ENCODE results near the gene CYBC1. TPM values are rescaled to one million over a fixed set of nuclear protein-coding genes. Genes with fewer than 3 reads are reported as not detected.
"Not testable (repeated sequence)": the region's sequence is repeated elsewhere in the genome, so short reads cannot be mapped to it uniquely, and the experiment has no call there.

Gene CYBC1
- polyA plus RNA-seq, 1 donor from 2014 or later, result 266 TPM

GRCh38 chr17:82461827-82462524 is 11.4 kb upstream of the CYBC1 start:
- peak overlapping the region in 1 of 4 donors; percentile 33 for H3K4me3 Mint-ChIP-seq
- H3K4me1 Mint-ChIP-seq, result peaks cover 13 to 17% (median 14%) of the 10 kb centered on the region in 3 donors
- H3K27ac Mint-ChIP-seq, result no peak overlapping the region
- peaks cover 7% of the 10 kb centered on the region for H3K36me3 Mint-ChIP-seq
- no peaks in the 10 kb centered on the region for H3K27me3 Mint-ChIP-seq
- H3K9me3 Mint-ChIP-seq, result no peaks in the 10 kb centered on the region

DNA sequence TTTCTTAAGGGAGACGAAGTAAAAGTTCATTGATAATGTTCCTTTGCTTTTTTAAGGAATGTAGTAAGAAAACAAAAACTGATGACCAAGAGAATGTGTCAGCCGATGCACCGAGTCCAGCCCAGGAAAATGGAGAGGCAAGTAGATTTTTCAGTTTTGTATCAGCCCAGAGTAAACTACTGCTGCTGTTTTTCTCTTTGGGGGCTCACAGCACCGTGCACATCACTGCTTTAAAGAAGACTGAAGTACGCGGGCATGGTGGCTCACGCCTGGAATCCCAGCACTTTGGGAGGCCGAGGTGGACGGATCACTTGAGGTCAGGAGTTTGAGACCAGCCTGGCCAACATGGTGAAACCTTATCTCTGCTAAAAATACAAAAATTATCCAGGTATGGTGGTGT is 9.4 kb upstream of the CYBC1 start:
- H3K27ac Mint-ChIP-seq, result not testable (repeated sequence)

GRCh38 chr17:82458885-82459424 is 8.4 kb upstream of the CYBC1 start:
- H3K36me3 Mint-ChIP-seq, result no peaks in the 10 kb centered on the region
- peak overlapping the region; percentile 81 to 93 (median 82) for H3K27ac Mint-ChIP-seq
- no peaks in the 10 kb centered on the region for H3K27me3 Mint-ChIP-seq
- H3K9me3 Mint-ChIP-seq, result no peaks in the 10 kb centered on the region
- H3K4me3 Mint-ChIP-seq, result peak overlapping the region; percentile 86 to 96 (median 87)
- peaks cover 13 to 17% (median 15%) of the 10 kb centered on the region in 3 donors for H3K4me1 Mint-ChIP-seq

More for the DNA sequence above, 9.4 kb upstream of the CYBC1 start:
- Mint-ChIP-seq H3K4me3 (peak overlapping the region in 2 of 4 donors; percentile 27 to 55), H3K4me1 (peaks cover 13 to 17% (median 15%) of the 10 kb centered on the region in 3 donors)
- not testable (repeated sequence) for H3K27me3 Mint-ChIP-seq, H3K36me3 Mint-ChIP-seq, H3K9me3 Mint-ChIP-seq

GRCh38 chr17:82458179-82458884 is 7.8 kb upstream of the CYBC1 start, which contains the start of gene NARF:
NARF (plus strand) TSS chr17:82458741; CDS start chr17:82458804, 63 bp downstream.
- Mint-ChIP-seq H3K36me3 (no peaks in the 10 kb centered on the region), H3K4me1 (peaks cover 13 to 17% (median 15%) of the 10 kb centered on the region in 3 donors), H3K4me3 (peak within 1 kb of the TSS; percentile 86 to 96 (median 87)), H3K27me3 (no peaks in the 10 kb centered on the region), H3K27ac (peak within 1 kb of the TSS; percentile 87 to 94 (median 93)), H3K9me3 (no peaks in the 10 kb centered on the region)

GRCh38 chr17:82457929-82458178 is 7.3 kb upstream of the CYBC1 start:
- peak overlapping the region; percentile 86 to 96 (median 87) for H3K4me3 Mint-ChIP-seq
- H3K27me3 Mint-ChIP-seq, result no peaks in the 10 kb centered on the region
- no peaks in the 10 kb centered on the region for H3K9me3 Mint-ChIP-seq

GRCh38 chr17:82457073-82457928 is 6.7 kb upstream of the CYBC1 start:
- peak overlapping the region; percentile 87 to 94 (median 93) for H3K27ac Mint-ChIP-seq
- H3K9me3 Mint-ChIP-seq, result no peaks in the 10 kb centered on the region
- peak overlapping the region; percentile 86 to 96 (median 87) for H3K4me3 Mint-ChIP-seq
- H3K27me3 Mint-ChIP-seq, result no peaks in the 10 kb centered on the region
- peaks cover 11 to 19% (median 15%) of the 10 kb centered on the region in 3 donors for H3K4me1 Mint-ChIP-seq
- H3K36me3 Mint-ChIP-seq, result no peaks in the 10 kb centered on the region

More at GRCh38 chr17:82457929-82458178, 7.3 kb upstream of the CYBC1 start:
- Mint-ChIP-seq H3K4me1 (peaks cover 13 to 17% (median 15%) of the 10 kb centered on the region in 3 donors), H3K36me3 (no peaks in the 10 kb centered on the region), H3K27ac (peak overlapping the region; percentile 87 to 94 (median 93))

DNA sequence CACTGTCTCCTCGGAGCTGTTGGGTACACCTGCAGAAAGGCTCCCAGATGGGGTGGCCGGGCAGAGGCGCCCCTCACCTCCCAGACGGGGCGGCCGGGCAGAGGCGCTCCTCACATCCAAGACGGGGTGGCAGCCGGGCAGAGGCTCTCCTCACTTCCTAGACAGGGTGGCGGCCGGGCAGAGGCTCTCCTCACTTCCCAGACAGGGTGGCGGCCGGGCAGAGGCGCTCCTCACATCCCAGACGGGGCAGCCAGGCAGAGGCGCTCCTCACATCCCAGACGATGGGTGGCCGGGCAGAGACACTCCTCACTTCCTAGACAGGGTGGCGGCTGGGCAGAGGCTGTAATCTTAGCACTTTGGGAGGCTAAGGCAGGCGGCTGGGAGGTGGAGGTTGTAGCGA is 3.2 kb upstream of the CYBC1 start:
- H3K4me1 Mint-ChIP-seq, result peaks cover 17 to 29% (median 20%) of the 10 kb centered on the region in 3 donors
- peak overlapping the region in 1 of 4 donors; percentile 41 for H3K4me3 Mint-ChIP-seq
- not testable (repeated sequence) for H3K27me3 Mint-ChIP-seq, H3K27ac Mint-ChIP-seq, H3K36me3 Mint-ChIP-seq, H3K9me3 Mint-ChIP-seq

GRCh38 chr17:82453151-82453550 is 2.6 kb upstream of the CYBC1 start:
- not testable (repeated sequence) for H3K27ac Mint-ChIP-seq, H3K36me3 Mint-ChIP-seq, H3K9me3 Mint-ChIP-seq, H3K27me3 Mint-ChIP-seq, H3K4me3 Mint-ChIP-seq
- peaks cover 17 to 30% (median 20%) of the 10 kb centered on the region in 3 donors for H3K4me1 Mint-ChIP-seq

DNA sequence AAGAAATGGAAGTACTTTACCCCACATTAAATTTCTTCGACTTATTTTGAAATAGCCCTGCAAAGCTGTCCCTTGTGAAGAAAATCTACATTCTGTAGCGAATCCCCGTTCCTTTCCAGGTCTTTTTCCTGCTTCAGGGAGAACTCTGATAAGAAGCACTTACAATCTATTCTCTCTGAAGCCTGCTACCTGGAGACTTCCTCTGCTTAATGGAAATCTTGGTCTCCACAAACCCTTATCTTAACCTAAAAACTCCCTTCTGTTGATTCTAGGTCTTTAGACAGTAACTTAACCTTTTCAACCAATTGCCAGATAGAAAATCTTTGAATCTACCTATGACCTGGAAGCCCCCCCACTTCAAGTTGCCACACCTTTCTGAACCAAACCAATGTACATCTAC is 1.6 kb upstream of the CYBC1 start:
- H3K4me3 Mint-ChIP-seq, result peak overlapping the region in 3 of 4 donors; percentile 38 to 90 (median 54)
- peak overlapping the region in 1 of 3 donors; percentile 92 for H3K27ac Mint-ChIP-seq
- H3K27me3 Mint-ChIP-seq, result no peaks in the 10 kb centered on the region
- peaks cover 14 to 27% (median 18%) of the 10 kb centered on the region in 3 donors for H3K4me1 Mint-ChIP-seq
- no peaks in the 10 kb centered on the region for H3K36me3 Mint-ChIP-seq
- H3K9me3 Mint-ChIP-seq, result no peaks in the 10 kb centered on the region

GRCh38 chr17:82449883-82450356 is 632 bp downstream of the CYBC1 start:
- Mint-ChIP-seq H3K27ac (peak overlapping the region; percentile 98 to 99 (median 98)), H3K36me3 (peaks cover 2% of the 10 kb centered on the region), H3K4me3 (peak overlapping the region; percentile 90 to 98 (median 96)), H3K4me1 (peaks cover 14 to 27% (median 18%) of the 10 kb centered on the region in 3 donors), H3K27me3 (no peaks in the 10 kb centered on the region), H3K9me3 (no peaks in the 10 kb centered on the region)

- H3K9me3 Mint-ChIP-seq, result no peaks in the 10 kb centered on the region
- H3K36me3 Mint-ChIP-seq, result peaks cover 2% of the 10 kb centered on the region
- no peaks in the 10 kb centered on the region for H3K27me3 Mint-ChIP-seq
- peaks cover 14 to 27% (median 18%) of the 10 kb centered on the region in 3 donors for H3K4me1 Mint-ChIP-seq
- H3K27ac Mint-ChIP-seq, result peak overlapping the region; percentile 98 to 99 (median 98)
- H3K4me3 Mint-ChIP-seq, result peak overlapping the region; percentile 90 to 98 (median 96)
Observed at GRCh38 chr17:82449131-82449882, 1.2 kb downstream of the CYBC1 start.

GRCh38 chr17:82447876-82448275 is 2.7 kb downstream of the CYBC1 start:
- Mint-ChIP-seq H3K4me3 (peak overlapping the region in 3 of 4 donors; percentile 76 to 88 (median 83)), H3K4me1 (peaks cover 14 to 27% (median 18%) of the 10 kb centered on the region in 3 donors), H3K27me3 (no peaks in the 10 kb centered on the region), H3K27ac (peak overlapping the region; percentile 93 to 99 (median 98)), H3K9me3 (no peaks in the 10 kb centered on the region), H3K36me3 (peaks cover 4% of the 10 kb centered on the region)

DNA sequence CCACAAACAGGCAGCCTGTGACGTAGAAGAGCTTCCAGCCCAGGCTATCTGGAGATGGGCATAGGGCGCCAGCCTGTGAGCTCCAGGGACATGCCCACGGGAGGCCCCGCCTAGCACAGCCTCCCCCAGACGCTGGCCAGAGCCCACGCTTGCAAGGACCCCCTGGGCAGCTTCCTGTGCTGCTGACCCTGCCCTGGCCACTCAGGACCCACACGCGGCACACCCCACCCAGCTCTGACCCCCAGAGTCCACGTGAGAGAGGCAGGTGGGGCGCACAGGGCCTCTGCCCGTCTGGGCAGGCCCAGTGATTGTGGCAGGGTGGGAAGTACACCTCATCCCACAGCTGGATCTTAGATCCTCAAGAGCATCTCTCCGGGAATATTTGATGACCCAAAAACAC is 3.9 kb downstream of the CYBC1 start:
- H3K4me1 Mint-ChIP-seq, result peaks cover 17 to 24% (median 24%) of the 10 kb centered on the region in 3 donors
- no peaks in the 10 kb centered on the region for H3K9me3 Mint-ChIP-seq
- H3K27ac Mint-ChIP-seq, result peak overlapping the region; percentile 46 to 99 (median 95)
- H3K27me3 Mint-ChIP-seq, result no peaks in the 10 kb centered on the region
- peak overlapping the region in 2 of 4 donors; percentile 37 to 88 for H3K4me3 Mint-ChIP-seq
- H3K36me3 Mint-ChIP-seq, result peaks cover 4% of the 10 kb centered on the region

GRCh38 chr17:82446124-82446523 is 4.4 kb downstream of the CYBC1 start:
- peaks cover 4% of the 10 kb centered on the region for H3K36me3 Mint-ChIP-seq
- H3K4me1 Mint-ChIP-seq, result peaks cover 14 to 24% (median 23%) of the 10 kb centered on the region in 3 donors
- no peaks in the 10 kb centered on the region for H3K27me3 Mint-ChIP-seq
- peak overlapping the region in 2 of 3 donors; percentile 95 to 99 for H3K27ac Mint-ChIP-seq
- peak overlapping the region in 2 of 4 donors; percentile 37 to 88 for H3K4me3 Mint-ChIP-seq
- H3K9me3 Mint-ChIP-seq, result no peaks in the 10 kb centered on the region

All from IgD-negative memory B cell (primary cell).